ENCODE results near the gene ATRIP.

ATRIP gene

DNA sequence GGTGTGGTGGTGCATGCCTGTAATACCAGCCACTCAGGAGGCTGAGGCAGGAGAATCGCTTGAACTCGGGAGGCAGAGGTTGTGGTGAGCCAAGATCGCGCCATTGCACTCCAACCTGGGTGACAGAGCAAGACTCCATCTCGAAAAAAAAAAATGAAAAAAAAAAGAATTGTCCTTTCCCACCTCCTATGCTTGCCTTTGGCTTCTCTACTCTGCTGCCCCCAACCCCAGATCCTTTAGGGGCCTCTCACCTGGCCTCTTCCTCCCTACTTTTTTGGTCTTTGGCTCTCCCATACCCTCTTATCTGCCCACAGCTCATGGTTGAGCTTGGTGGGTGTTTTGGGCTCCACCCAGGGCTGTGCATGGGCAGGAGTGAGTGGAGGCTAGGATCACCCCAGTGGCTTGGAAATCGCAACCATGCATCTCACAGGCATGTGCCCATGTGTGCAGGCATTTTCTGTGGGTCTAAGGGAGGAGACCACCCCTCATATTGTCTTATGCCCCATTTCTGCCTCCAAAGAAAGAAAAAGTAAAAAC is 59.5 kb downstream of the ATRIP start:
- TF ChIP-seq, protein P1, sequence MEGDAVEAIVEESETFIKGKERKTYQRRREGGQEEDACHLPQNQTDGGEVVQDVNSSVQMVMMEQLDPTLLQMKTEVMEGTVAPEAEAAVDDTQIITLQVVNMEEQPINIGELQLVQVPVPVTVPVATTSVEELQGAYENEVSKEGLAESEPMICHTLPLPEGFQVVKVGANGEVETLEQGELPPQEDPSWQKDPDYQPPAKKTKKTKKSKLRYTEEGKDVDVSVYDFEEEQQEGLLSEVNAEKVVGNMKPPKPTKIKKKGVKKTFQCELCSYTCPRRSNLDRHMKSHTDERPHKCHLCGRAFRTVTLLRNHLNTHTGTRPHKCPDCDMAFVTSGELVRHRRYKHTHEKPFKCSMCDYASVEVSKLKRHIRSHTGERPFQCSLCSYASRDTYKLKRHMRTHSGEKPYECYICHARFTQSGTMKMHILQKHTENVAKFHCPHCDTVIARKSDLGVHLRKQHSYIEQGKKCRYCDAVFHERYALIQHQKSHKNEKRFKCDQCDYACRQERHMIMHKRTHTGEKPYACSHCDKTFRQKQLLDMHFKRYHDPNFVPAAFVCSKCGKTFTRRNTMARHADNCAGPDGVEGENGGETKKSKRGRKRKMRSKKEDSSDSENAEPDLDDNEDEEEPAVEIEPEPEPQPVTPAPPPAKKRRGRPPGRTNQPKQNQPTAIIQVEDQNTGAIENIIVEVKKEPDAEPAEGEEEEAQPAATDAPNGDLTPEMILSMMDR (conservative IDR thresholded peaks at IDR 0.05), result no peak
- peak overlapping the region; percentile 55 for H3K27ac ChIP-seq

GRCh38 chr3:48507256-48508061 is 60.9 kb downstream of the ATRIP start:
- H3K27ac ChIP-seq, result peak overlapping the region; percentile 55
- TF ChIP-seq, protein P1 (conservative IDR thresholded peaks at IDR 0.05), result peak; percentile 78

GRCh38 chr3:48511551-48511950 is 65.0 kb downstream of the ATRIP start:
- no peak overlapping the region for H3K27ac ChIP-seq
- TF ChIP-seq, protein P1 (conservative IDR thresholded peaks at IDR 0.05), result no peak

DNA sequence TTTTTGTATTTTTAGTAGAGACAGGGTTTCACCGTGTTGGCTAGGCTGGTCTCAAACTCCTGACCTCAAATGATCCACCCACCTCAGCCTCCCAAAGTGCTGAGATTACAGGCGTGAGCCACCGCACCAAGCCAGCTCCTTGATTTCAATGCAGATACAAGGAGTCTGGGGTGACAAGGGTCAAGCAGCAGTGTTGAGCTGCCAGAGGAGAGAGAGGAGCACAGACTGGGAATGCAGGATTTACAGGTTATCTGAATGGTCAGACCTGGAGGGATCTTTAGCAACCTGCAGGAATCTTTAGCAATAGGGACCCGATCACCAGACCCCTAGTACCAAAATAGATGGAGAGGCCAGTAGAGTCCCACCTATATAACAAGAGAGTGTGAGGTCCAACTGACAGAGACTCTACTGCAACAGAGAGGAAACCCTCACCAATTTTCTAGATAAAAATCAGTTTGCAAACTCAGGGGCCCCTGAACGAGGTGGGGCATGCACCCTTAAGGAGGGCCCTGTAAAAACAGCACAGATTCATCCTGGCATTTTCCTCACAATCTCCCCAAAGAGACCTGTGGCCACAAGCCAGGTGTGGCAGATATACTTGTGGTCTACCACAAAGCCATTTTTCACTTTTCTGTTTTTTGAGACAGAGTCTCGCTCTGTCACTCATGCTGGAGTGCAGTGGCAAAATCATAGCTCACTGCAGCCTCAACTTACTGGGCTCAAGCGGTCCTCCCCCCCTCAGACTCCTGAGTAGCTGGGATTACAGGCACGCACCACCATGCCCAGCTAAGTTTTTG is 68.1 kb downstream of the ATRIP start:
- no peak overlapping the region for H3K27ac ChIP-seq

More for the DNA sequence above, 68.1 kb downstream of the ATRIP start:
- TF ChIP-seq, protein P1 (conservative IDR thresholded peaks at IDR 0.05), result no peak
